Neural crest cell (in vitro differentiated cells): ENCODE measurements around the gene HHLA2. TPM values are rescaled to one million over a fixed set of nuclear protein-coding genes. Genes with fewer than 3 reads are reported as not detected.

Source experiments
- DNase-seq: peaks from one replicate; pipeline ENCODE4 v3.0.0; 2021; ENCODE audit warnings: low read depth, mixed read lengths, low spot score
- H3K27ac Mint-ChIP-seq: one replicate; pipeline ENCODE4 v1.8.0; 2021; ENCODE audit warnings: mild to moderate bottlenecking, mixed read lengths; ENCODE audit not compliant: unreplicated experiment
- H3K27me3 Mint-ChIP-seq: 2 replicates; pipeline ENCODE4 v1.8.0; 2021; ENCODE audit warnings: low read depth, mild to moderate bottlenecking, mixed read lengths
- H3K36me3 Mint-ChIP-seq: 2 replicates; pipeline ENCODE4 v1.8.0; 2021; ENCODE audit warnings: low read depth, mild to moderate bottlenecking, mixed read lengths
- H3K4me1 Mint-ChIP-seq: 2 replicates; pipeline ENCODE4 v1.8.0; 2021; ENCODE audit warnings: mixed read lengths
- H3K4me3 Mint-ChIP-seq: one replicate; pipeline ENCODE4 v1.8.0; 2021; ENCODE audit warnings: mild to moderate bottlenecking, mixed read lengths
- H3K9me3 Mint-ChIP-seq: 2 replicates; pipeline ENCODE4 v1.8.0; 2021; ENCODE audit warnings: mixed read lengths
- CTCF ChIP-seq: fragments of 200-600 bp; sonication (generic); conservative IDR thresholded peaks from 2 replicates; pipeline ENCODE4 v1.5.0; 2021; ENCODE audit warnings: antibody characterized with exemption, mild to moderate bottlenecking
- total RNA-seq: library from RNA; stranded (reverse); gene quantifications from 2 replicates; pipeline ENCODE4 v1.2.1, GENCODE V29; 2021

Gene HHLA2
- total RNA-seq, 1 donor from 2014 or later = not detected

GRCh38 chr3:108389372-108389771 is 93.0 kb downstream of the HHLA2 start:
- Mint-ChIP-seq H3K4me1 (peaks cover 4% of the 10 kb centered on the region), H3K36me3 (no peaks in the 10 kb centered on the region), H3K27me3 (no peaks in the 10 kb centered on the region), H3K4me3 (no peak overlapping the region), H3K27ac (no peak overlapping the region), H3K9me3 (no peaks in the 10 kb centered on the region)
- no peak for DNase-seq
- no peak for TF ChIP-seq CTCF

- H3K4me1 Mint-ChIP-seq = peaks cover 4% of the 10 kb centered on the region
- H3K27me3 Mint-ChIP-seq = no peaks in the 10 kb centered on the region
- H3K27ac Mint-ChIP-seq = no peak overlapping the region
- peaks cover under 1% of the 10 kb centered on the region for H3K9me3 Mint-ChIP-seq
- no peaks in the 10 kb centered on the region for H3K36me3 Mint-ChIP-seq
- no peak overlapping the region for H3K4me3 Mint-ChIP-seq
- DNase-seq = no peak
- no peak for TF ChIP-seq CTCF
Observed at GRCh38 chr3:108391917-108392593, 95.7 kb downstream of the HHLA2 start.

- Mint-ChIP-seq H3K27me3 (no peaks in the 10 kb centered on the region), H3K36me3 (no peaks in the 10 kb centered on the region), H3K27ac (no peak overlapping the region), H3K4me3 (no peak overlapping the region), H3K9me3 (peaks cover 2% of the 10 kb centered on the region), H3K4me1 (peaks cover 4% of the 10 kb centered on the region)
- TF ChIP-seq CTCF = no peak
- DNase-seq = no peak
Observed at GRCh38 chr3:108393128-108393900, 97.0 kb downstream of the HHLA2 start.

- H3K9me3 Mint-ChIP-seq = peaks cover 2% of the 10 kb centered on the region
- DNase-seq = no peak
Observed at GRCh38 chr3:108394016-108394415, 97.7 kb downstream of the HHLA2 start.

GRCh38 chr3:108394563-108394962 is 98.2 kb downstream of the HHLA2 start:
- Mint-ChIP-seq H3K4me3 (no peak overlapping the region), H3K36me3 (peaks cover under 1% of the 10 kb centered on the region), H3K27me3 (no peaks in the 10 kb centered on the region), H3K4me1 (no peaks in the 10 kb centered on the region), H3K9me3 (peaks cover 4% of the 10 kb centered on the region), H3K27ac (no peak overlapping the region)
- DNase-seq = no peak
- TF ChIP-seq CTCF = no peak

More at GRCh38 chr3:108394016-108394415, 97.7 kb downstream of the HHLA2 start:
- Mint-ChIP-seq H3K27ac (no peak overlapping the region), H3K36me3 (no peaks in the 10 kb centered on the region), H3K4me3 (no peak overlapping the region), H3K27me3 (no peaks in the 10 kb centered on the region), H3K4me1 (no peaks in the 10 kb centered on the region)
- TF ChIP-seq CTCF = no peak
